ENCODE data around the gene OR2T2. TPM values are rescaled to one million over a fixed set of nuclear protein-coding genes. Genes with fewer than 3 reads are reported as not detected.

OR2T2 gene
- not detected for total RNA-seq

GRCh38 chr1:248445399-248445798, at the start of gene OR2T2:
Gene OR2T2 (plus strand): TSS chr1:248445637. CDS start chr1:248452798, 7,161 bp downstream.

GRCh38 chr1:248402748-248403147, 42.7 kb upstream of the OR2T2 start, which contains the start of gene OR2T1:
Gene OR2T1 (plus strand): TSS chr1:248403048. CDS start chr1:248406148, 3,100 bp downstream.

GRCh38 chr1:248473051-248473450, 27.6 kb downstream of the OR2T2 start, which contains the start of gene OR2T3:
Gene OR2T3 (plus strand): TSS chr1:248473351. CDS start chr1:248473351, 0 bp downstream.

GRCh38 chr1:248488289-248488688, 42.9 kb downstream of the OR2T2 start, which contains the start of gene OR2T5:
Gene OR2T5 (plus strand): TSS chr1:248488589. CDS start chr1:248488589, 0 bp downstream.

Other genes starting within 250 kb of the OR2T2 start
- gene OR2M3, start 248.4 kb upstream of the OR2T2 start, total RNA-seq, result 0.63 TPM
- gene OR2M4, start 214.2 kb upstream of the OR2T2 start, total RNA-seq, result 0.31 TPM
- gene OR2T33, start 167.7 kb upstream of the OR2T2 start, total RNA-seq, result not detected
- gene OR2T12, start 142.2 kb upstream of the OR2T2 start, total RNA-seq, result not detected
- gene OR2M7, start 121.1 kb upstream of the OR2T2 start, total RNA-seq, result not detected
- not detected for gene OR14C36, start 96.9 kb upstream of the OR2T2 start, total RNA-seq
- gene OR2T4, start 84.0 kb upstream of the OR2T2 start, total RNA-seq, result not detected
- not detected for gene OR2T6, start 69.9 kb upstream of the OR2T2 start, total RNA-seq
- gene OR2T1, start 42.6 kb upstream of the OR2T2 start, total RNA-seq, result not detected
- gene OR2T3, start 27.7 kb downstream of the OR2T2 start, total RNA-seq, result not detected
- gene OR2T5, start 43.0 kb downstream of the OR2T2 start, total RNA-seq, result not detected
- gene OR2G6, start 62.4 kb downstream of the OR2T2 start, total RNA-seq, result not detected
- not detected for gene OR2T29, start 117.1 kb downstream of the OR2T2 start, total RNA-seq
- gene OR2T34, start 129.1 kb downstream of the OR2T2 start, total RNA-seq, result not detected
- gene OR2T10, start 152.1 kb downstream of the OR2T2 start, total RNA-seq, result not detected
- not detected for gene OR2T11, start 189.5 kb downstream of the OR2T2 start, total RNA-seq
- gene OR2T35, start 199.6 kb downstream of the OR2T2 start, total RNA-seq, result not detected
- not detected for gene OR2T27, start 209.9 kb downstream of the OR2T2 start, total RNA-seq

Data from parietal lobe (tissue), 1 donor.